ENCODE results near the gene NES.

The NES gene

GRCh38 chr1:156676820-156677615 is at the start of gene NES:
Gene NES (minus strand): TSS chr1:156677407. CDS start chr1:156677264, 143 bp downstream.
- DNase-seq (ENCODE audit: low read depth): no peak
- peak within 1 kb of the TSS; percentile 14 for H3K4me3 ChIP-seq (ENCODE audit: low read length)
- TF ChIP-seq, protein P1, sequence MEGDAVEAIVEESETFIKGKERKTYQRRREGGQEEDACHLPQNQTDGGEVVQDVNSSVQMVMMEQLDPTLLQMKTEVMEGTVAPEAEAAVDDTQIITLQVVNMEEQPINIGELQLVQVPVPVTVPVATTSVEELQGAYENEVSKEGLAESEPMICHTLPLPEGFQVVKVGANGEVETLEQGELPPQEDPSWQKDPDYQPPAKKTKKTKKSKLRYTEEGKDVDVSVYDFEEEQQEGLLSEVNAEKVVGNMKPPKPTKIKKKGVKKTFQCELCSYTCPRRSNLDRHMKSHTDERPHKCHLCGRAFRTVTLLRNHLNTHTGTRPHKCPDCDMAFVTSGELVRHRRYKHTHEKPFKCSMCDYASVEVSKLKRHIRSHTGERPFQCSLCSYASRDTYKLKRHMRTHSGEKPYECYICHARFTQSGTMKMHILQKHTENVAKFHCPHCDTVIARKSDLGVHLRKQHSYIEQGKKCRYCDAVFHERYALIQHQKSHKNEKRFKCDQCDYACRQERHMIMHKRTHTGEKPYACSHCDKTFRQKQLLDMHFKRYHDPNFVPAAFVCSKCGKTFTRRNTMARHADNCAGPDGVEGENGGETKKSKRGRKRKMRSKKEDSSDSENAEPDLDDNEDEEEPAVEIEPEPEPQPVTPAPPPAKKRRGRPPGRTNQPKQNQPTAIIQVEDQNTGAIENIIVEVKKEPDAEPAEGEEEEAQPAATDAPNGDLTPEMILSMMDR (conservative IDR thresholded peaks at IDR 0.05; ENCODE audit: low read depth, low read length): no peak

DNA sequence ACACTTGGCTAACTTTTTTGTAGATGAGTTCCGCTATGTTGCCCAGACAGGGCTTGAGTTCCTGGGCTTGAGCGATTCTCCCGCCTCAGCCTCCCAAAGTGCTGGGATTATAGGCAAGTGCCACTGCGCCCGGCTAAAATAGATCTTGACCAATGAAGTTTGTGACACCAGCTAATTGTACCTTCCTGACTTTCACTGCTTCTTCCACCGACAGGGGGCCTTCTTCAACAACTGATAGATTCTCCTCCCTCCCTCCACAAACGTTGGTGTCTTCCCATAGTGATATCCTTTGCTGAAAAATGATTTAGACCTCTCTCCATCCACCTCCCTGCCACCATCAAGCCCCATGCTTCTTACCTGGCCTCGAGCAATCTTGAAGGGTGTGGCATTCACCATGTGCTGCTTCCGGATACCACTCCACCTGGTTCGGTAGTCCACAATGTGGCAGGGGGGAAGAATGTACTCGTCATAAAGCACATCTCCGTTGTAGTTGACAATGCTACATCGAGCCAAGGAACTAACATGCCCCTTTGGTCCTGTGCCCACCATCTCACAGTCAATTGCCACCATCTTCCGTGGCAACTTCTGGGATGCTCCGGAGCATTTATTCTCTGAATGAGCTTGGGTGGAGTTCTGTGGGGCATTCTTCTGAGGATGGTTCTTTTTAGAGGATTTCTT is 49.5 kb upstream of the NES start:
- H3K4me3 ChIP-seq (ENCODE audit: low read length): peak overlapping the region; percentile 98
- DNase-seq (ENCODE audit: low read depth): no peak
- TF ChIP-seq, protein P1 (conservative IDR thresholded peaks at IDR 0.05; ENCODE audit: low read depth, low read length): peak; percentile 73

DNA sequence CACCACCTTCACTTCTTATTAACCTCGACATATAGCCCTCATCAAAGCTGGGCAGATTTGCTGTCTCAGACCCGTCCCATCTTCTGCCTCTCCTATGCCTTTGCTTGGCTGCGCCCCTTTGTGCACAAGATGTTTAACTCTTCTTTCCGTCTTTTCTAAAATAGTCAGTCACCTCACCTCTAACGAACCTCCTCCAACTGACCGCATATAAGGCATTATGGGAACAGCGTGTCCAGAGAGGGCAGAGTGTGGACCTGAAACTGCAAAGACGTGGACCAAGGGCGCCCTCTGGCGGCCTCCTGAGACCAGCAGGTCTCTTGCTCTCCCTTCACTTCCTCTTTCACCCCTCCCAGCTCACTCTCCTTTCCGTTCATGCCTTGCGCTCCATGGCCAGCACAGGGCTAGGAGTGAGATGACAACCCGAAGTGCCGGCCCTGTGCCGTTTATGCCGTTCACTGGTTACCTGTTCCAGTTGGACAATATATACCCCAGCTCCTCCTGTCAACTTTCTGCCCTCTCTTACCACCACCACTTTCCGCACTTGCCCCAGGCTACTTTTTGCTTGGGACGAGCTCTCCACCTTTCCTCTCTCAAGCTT is 48.6 kb upstream of the NES start:
- DNase-seq (ENCODE audit: low read depth): no peak
- H3K4me3 ChIP-seq (ENCODE audit: low read length): peak overlapping the region; percentile 98
- TF ChIP-seq, protein P1 (conservative IDR thresholded peaks at IDR 0.05; ENCODE audit: low read depth, low read length): peak; percentile 96

GRCh38 chr1:156721535-156721934 is 44.3 kb upstream of the NES start:
- DNase-seq (ENCODE audit: low read depth): no peak
- no peak overlapping the region for H3K4me3 ChIP-seq (ENCODE audit: low read length)
- TF ChIP-seq, protein P1 (conservative IDR thresholded peaks at IDR 0.05; ENCODE audit: low read depth, low read length): no peak

- no peak overlapping the region for H3K4me3 ChIP-seq (ENCODE audit: low read length)
- no peak for DNase-seq (ENCODE audit: low read depth)
- TF ChIP-seq, protein P1 (conservative IDR thresholded peaks at IDR 0.05; ENCODE audit: low read depth, low read length): no peak
Measured at GRCh38 chr1:156721131-156721530, 43.9 kb upstream of the NES start.

DNA sequence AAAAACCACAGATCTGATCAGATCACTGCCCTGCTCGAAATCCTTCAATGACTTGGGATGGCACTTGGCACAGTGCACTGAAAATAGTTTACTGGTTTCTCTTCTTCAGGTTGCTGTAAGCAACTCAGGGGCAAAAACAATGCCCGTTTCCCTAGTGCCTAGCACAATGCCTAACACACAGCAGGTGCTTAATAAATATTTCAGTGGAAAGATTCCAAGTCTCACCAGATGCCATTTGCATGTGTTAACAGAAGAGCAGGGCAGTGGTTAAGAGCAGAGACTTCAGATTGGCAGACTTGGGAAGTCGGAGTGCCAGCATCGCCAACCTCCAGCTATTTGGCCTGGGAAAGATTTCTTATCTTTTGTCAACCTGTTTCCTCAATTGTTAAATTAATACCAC is 40.1 kb upstream of the NES start:
- TF ChIP-seq, protein P1 (conservative IDR thresholded peaks at IDR 0.05; ENCODE audit: low read depth, low read length): no peak
- no peak for DNase-seq (ENCODE audit: low read depth)
- H3K4me3 ChIP-seq (ENCODE audit: low read length): no peak overlapping the region
